Heart right ventricle (tissue), 16 donors: ENCODE results near the gene SCMH1. TPM values are rescaled to one million over a fixed set of nuclear protein-coding genes. Genes with fewer than 3 reads are reported as not detected.

Experiments
- ATAC-seq, 8 donors: fragments of 200-7000 bp; cut with Tn5 transposase; one replicate each; pipeline ENCODE4 v1.9.1; 2020; ENCODE audit warnings: mild to moderate bottlenecking in 8 of 8, moderate library complexity in 8 of 8, moderate number of reproducible peaks in 1 of 8
- DNase-seq, 2 donors: peaks; one replicate each; pipeline ENCODE4 v3.0.0-alpha.2; 2020
- H3K27ac ChIP-seq, 10 donors: fragments of 200-600 bp; sonication (generic) in 2 of 10; one replicate each; pipeline versions ENCODE4 v1.5.0 to v1.8.0; 2020 to 2022; ENCODE audit warnings: mild to moderate bottlenecking in 3 of 10
- H3K27me3 ChIP-seq, 7 donors: fragments of 200-600 bp; one replicate each; pipeline ENCODE4 v1.8.0; 2021 to 2022; ENCODE audit warnings: mild to moderate bottlenecking in 2 of 7
- H3K36me3 ChIP-seq, 9 donors: fragments of 200-600 bp; sonication (generic) in 1 of 9; one replicate each; pipeline versions ENCODE4 v1.5.0 to v1.8.0; 2020 to 2022; ENCODE audit warnings: mild to moderate bottlenecking in 2 of 9
- H3K4me1 ChIP-seq, 9 donors: fragments of 200-600 bp; sonication (generic) in 1 of 9; one replicate each; pipeline versions ENCODE4 v1.5.0 to v1.8.0; 2020 to 2022; ENCODE audit warnings: mild to moderate bottlenecking in 4 of 9
- H3K4me3 ChIP-seq, 10 donors: fragments of 200-600 bp; sonication (generic) in 2 of 10; one replicate each; pipeline versions ENCODE4 v1.5.0 to v1.8.0; 2020 to 2022; ENCODE audit warnings: mild to moderate bottlenecking in 7 of 10, moderate library complexity in 2 of 10
- H3K9me3 ChIP-seq, 11 donors: fragments of 200-600 bp in 10 of 11; sonication (generic) in 2 of 11; one replicate each; pipeline versions ENCODE4 v1.5.0 to v1.8.0; 2013 to 2022; ENCODE audit warnings: mild to moderate bottlenecking in 2 of 11, control low read depth in 1 of 11, moderate library complexity in 1 of 11
- WGBS, 2 donors: extraction: QIAGEN DNeasy Blood & Tissue Kit; methylation state at CpG; one replicate each; pipeline ENCODE4 v1.1.7; 2013; ENCODE audit warnings: inconsistent platforms in 1 of 2; 5-methylcytosine and 5-hydroxymethylcytosine counted together
- intact Hi-C, 10 donors: fragments of 100-400 bp; cut with DNase I; formaldehyde crosslinking; loops; one replicate each; pipeline versions ENCODE4 v1.11.1 to v1.14.2; 2022
- polyA plus RNA-seq, 2 donors: library from polyadenylated mRNA; stranded (reverse); fragments of 200-250 nt; gene quantifications; one replicate each; pipeline ENCODE4 v1.2.3, GENCODE V29; 2013
- total RNA-seq, 10 donors: library from RNA; stranded (reverse); fragmentation: NEBNext Ultra II Directional in 3 of 10; extraction: Animal tissue kit (Norgen Biotek cat#: 25700) in 3 of 10; gene quantifications; one replicate each; pipeline versions ENCODE4 v1.2.1 to v1.2.4, GENCODE V29; 2021 to 2023
- TF ChIP-seq, protein P1 (sequence below), 9 donors: fragments of 200-600 bp; sonication (generic) in 2 of 9; IDR thresholded peaks; one replicate each; pipeline versions ENCODE4 v1.5.0 to v1.8.0; 2021 to 2022; ENCODE audit warnings: antibody characterized with exemption in 9 of 9, mild to moderate bottlenecking in 5 of 9, moderate library complexity in 1 of 9
- donor health status: Arrhythmogenic right ventricular cardiomyopathy.
- donor health status: ischemic (EF 13 %, LVEDD 7.1; RV severe dilation, severe dysfunction).
- donor health status: healthy with polysubstance abuse.
- donor health status: DM: no; HTN: yes; CAD: no.
- donor health status: DM: no; HTN: no; CAD: no.
- donor health status: ischemic (EF 25% LVEDD 6.9; RV normal size, moderate dysfunction).
- donor health status: ischemic (EF 25% LVEDD 5.7; RV mildly dilated, moderate dysfunction).
- donor health status: healthy.
- donor health status: DM: yes; HTN: yes; CAD: no.
- donor health status: Ischemic cardiomyopathy.
- donor health status: ischemic (EF 35%, LVEDD 5.7; RV mildly dilated, moderate dysfunction).
- donor health status: nonischemic (EF 11% LVEDD 7.7; RV severe dilation, severe dysfunction).
- donor health status: DM: yes; HTN: yes; CAD: no.
- donor health status: PGD.
- donor health status: ischemic (EF 29% LVEDD 5.4; RV normal size, mild dysfunction).
- donor health status: nonischemic (EF 23%, LVEDD 6.1; RV moderate dilation, normal function).

SCMH1 gene
- total and polyA plus RNA-seq, 12 donors = 29.6 to 53.5 (median 43.8) TPM

DNA sequence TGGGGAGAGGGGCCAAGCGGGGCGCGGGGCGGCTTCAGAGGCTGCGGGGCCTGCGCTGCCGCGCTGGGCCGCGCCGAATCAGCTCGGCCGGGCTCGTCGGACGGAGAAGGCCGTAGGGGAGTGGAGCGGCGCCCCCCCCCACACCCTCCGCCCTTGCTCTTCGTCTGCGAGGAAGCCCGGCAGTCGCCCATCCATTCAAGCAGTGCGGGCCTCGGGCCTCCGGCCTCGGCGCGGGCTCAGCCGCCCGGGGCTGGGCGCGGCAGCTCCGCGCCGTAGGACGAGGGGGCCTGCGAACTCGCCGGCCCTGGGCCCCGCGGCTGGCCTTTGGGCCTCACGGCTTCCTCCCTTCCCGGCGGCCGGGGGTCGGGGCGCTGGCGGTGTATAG lies 262.0 kb downstream of the SCMH1 start:
- 0 to 1% methylated on average over 35 to 49 of the region's 50 CpGs for WGBS, 2 donors
- Histone ChIP-seq H3K36me3 (peaks cover 0 to 20% (median 0%) of the 10 kb centered on the region in 9 donors), H3K27me3 (no peaks in the 10 kb centered on the region), H3K27ac (peak overlapping the region; percentile 79 to 94 (median 89)), H3K9me3 (no peaks in the 10 kb centered on the region), H3K4me3 (peak overlapping the region in 9 of 10 donors; percentile 67 to 91 (median 72)), H3K4me1 (peaks cover 0 to 32% (median 16%) of the 10 kb centered on the region in 9 donors)
- intact Hi-C loops = loop anchor here in 2 of 10 donors (10.0 kb wide), 2 partner anchors 125 to 135 kb away; no protein-coding TSS in a partner anchor
- no peak for DNase-seq
- ATAC-seq = peak in 4 of 8 donors; percentile 4 to 23 (median 14)
- TF ChIP-seq, protein P1, sequence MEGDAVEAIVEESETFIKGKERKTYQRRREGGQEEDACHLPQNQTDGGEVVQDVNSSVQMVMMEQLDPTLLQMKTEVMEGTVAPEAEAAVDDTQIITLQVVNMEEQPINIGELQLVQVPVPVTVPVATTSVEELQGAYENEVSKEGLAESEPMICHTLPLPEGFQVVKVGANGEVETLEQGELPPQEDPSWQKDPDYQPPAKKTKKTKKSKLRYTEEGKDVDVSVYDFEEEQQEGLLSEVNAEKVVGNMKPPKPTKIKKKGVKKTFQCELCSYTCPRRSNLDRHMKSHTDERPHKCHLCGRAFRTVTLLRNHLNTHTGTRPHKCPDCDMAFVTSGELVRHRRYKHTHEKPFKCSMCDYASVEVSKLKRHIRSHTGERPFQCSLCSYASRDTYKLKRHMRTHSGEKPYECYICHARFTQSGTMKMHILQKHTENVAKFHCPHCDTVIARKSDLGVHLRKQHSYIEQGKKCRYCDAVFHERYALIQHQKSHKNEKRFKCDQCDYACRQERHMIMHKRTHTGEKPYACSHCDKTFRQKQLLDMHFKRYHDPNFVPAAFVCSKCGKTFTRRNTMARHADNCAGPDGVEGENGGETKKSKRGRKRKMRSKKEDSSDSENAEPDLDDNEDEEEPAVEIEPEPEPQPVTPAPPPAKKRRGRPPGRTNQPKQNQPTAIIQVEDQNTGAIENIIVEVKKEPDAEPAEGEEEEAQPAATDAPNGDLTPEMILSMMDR (IDR thresholded peaks at IDR 0.05) = no peak

DNA sequence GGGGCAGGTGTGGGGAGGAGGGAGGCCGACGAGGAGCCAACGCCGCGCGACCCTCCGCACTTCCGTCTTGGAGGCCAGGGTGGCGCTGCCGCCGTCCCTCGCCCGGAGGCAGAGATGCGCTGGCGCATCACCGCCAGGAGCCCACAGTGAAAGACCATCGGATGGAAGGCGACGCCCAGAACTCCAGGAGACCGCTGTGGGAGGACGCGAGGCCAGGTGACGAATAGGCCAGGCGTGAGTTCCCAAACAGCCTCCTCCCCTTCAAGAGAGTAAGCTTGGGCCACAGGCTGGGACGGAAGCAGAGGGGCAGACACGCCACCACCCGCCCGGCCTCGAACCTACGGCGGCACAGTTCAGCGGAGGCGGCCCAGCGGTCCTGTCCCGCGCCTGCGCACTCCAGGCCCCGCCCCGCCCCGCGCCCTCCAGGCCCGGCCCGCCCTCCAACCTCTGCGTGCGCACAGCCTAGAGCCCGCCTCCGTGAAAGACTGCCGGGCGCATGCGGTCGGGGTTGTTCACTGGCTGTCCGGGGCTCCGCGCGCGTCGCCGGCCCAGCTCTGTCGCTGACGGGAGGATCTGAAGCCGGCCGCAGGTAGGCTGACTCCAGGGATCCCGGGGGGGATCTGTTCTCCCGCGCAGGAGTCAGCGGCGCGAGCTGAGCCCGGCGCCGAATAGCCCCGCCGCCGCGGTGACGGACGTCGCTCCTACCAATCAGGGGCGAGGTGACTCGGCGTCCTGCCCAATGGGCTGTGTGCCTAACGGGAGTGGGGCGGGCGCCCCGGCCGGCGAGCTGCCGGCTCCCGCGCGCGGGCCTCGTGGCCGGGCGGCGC lies 262.7 kb downstream of the SCMH1 start, which contains the start of gene CTPS1:
Gene CTPS1, plus strand, starts transcription at position 456 of the 827 bp plus-strand sequence. CDS start 3,595 bp downstream, outside the sequence.
- 1% methylated on average over 78 to 96 of the region's 96 CpGs for WGBS, 2 donors
- intact Hi-C loops = loop anchor here in 2 of 10 donors (10.0 kb wide), 2 partner anchors 125 to 135 kb away; no protein-coding TSS in a partner anchor

DNA sequence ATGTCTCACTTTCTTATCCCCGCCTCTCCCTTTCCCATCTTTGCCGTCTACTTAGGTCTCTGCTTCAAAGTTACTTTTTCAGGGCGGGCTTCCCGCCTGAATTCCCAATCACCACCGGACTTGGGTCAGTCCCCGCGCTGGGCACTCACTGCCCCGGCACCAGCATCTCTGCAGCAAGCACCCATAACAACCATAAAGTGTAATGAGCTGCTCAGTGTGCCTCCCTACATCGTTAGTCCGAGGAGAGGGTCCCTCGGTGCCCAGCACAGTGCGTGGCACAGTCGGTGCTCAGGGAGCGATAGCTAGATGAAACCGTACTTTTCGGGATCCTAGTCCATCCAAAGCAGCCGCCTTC lies 263.2 kb downstream of the SCMH1 start:
- peak overlapping the region; percentile 57 to 91 (median 72) for H3K4me3 ChIP-seq

More for the DNA sequence above, 262.7 kb downstream of the SCMH1 start, which contains the start of gene CTPS1:
- Histone ChIP-seq H3K4me1 (peaks cover 0 to 32% (median 16%) of the 10 kb centered on the region in 9 donors), H3K36me3 (peaks cover 0 to 14% (median 0%) of the 10 kb centered on the region in 9 donors), H3K27ac (peak within 1 kb of the TSS; percentile 79 to 94 (median 89)), H3K27me3 (no peaks in the 10 kb centered on the region), H3K9me3 (no peaks in the 10 kb centered on the region), H3K4me3 (peak within 1 kb of the TSS; percentile 57 to 91 (median 72))
- TF ChIP-seq, protein P1 (IDR thresholded peaks at IDR 0.05) = peak in 4 of 9 donors; percentile 10 to 33 (median 20)
- peak; percentile 95 to 99 (median 96) for ATAC-seq
- peak; percentile 95 to 98 for DNase-seq

DNA sequence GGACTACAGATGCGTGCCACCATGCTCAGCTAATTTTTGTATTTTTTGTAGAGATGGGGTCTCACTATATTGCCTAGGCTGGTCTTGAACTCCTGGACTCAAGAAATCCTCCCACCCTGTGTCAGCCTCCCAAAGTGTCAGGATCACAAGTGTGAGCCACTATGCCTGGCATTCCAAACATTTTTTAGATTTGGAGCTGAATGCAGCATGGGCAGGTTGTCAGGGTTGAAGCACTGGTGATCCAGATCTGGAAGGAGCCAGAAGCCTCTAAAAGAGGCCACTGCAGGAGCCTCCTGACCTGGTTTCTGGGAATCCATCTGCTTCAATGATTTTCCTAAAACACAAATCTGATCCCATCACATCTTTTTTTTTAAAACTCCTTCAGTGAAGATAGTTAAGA lies 264.4 kb downstream of the SCMH1 start:
- no peaks in the 10 kb centered on the region for H3K27me3 ChIP-seq
- H3K9me3 ChIP-seq = no peaks in the 10 kb centered on the region
- no peak for ATAC-seq
- 96 to 100% methylated on average over 1 of the region's 1 CpG for WGBS, 2 donors
- H3K4me3 ChIP-seq = no peak overlapping the region
- no peak for DNase-seq
- no peak overlapping the region for H3K27ac ChIP-seq
- peaks cover 0 to 31% (median 16%) of the 10 kb centered on the region in 9 donors for H3K4me1 ChIP-seq
- TF ChIP-seq, protein P1 (IDR thresholded peaks at IDR 0.05) = no peak
- intact Hi-C loops = no loop called here
- H3K36me3 ChIP-seq = no peaks in the 10 kb centered on the region

More for the DNA sequence above, 263.2 kb downstream of the SCMH1 start:
- 40 to 42% methylated on average over 17 of the region's 17 CpGs for WGBS, 2 donors
- H3K36me3 ChIP-seq = peaks cover 0 to 8% (median 0%) of the 10 kb centered on the region in 9 donors
- intact Hi-C loops = no loop called here
- peak overlapping the region; percentile 79 to 94 (median 89) for H3K27ac ChIP-seq
- H3K9me3 ChIP-seq = no peaks in the 10 kb centered on the region
- peaks cover 0 to 32% (median 16%) of the 10 kb centered on the region in 9 donors for H3K4me1 ChIP-seq
- ATAC-seq (peak in 1 of 8 donors; percentile 23), DNase-seq (no peak)
- TF ChIP-seq, protein P1 (IDR thresholded peaks at IDR 0.05) = no peak
- H3K27me3 ChIP-seq = no peaks in the 10 kb centered on the region
